GM21723 (cell line): ENCODE measurements around the gene IGFN1.

Experiments used
- ATAC-seq: cut with Tn5 transposase; IDR thresholded peaks from one replicate; pipeline ENCODE4 v1.9.1; 2021; ENCODE audit warnings: mild to moderate bottlenecking, moderate library complexity; ENCODE audit not compliant: unreplicated experiment

The IGFN1 gene

DNA sequence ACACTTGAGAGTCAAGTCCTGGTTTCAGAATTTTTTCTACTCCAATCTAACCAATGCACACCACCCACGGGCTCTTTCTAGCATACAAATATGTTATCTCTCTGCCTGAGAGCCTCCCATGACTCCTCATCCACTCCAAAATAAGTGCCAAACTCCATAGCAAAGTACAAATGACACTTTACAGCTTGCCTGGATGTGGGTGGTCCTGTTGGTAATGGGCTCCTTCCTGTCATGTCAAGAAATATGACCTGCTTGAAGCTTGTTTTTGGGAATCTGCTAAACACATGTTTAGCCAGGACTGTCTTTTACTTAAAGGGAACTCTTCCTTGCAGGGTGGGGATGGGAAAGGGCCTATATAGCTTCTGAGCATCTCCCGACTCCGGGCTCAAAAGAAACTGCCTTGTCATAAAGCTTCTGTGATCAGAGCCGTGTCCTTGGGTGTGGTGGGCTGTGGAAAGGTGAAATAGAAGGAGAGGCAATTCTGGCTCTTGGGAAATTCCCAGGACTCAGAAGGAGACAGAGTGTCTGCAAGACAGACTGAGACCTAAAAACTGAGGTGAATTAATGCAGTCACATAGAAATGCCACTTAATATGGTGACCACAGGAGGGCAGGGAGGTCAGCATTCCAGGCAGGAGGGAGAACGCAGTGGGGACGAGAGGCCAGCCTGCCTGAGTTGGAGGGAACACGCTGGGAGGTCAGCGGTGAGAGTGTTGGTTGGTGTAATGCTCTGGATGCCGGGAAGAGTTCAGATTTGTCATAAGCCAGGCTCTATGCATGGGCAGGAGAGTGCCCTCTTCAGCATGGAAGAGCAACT is 6.1 kb upstream of the IGFN1 start:
- no peak for ATAC-seq

DNA sequence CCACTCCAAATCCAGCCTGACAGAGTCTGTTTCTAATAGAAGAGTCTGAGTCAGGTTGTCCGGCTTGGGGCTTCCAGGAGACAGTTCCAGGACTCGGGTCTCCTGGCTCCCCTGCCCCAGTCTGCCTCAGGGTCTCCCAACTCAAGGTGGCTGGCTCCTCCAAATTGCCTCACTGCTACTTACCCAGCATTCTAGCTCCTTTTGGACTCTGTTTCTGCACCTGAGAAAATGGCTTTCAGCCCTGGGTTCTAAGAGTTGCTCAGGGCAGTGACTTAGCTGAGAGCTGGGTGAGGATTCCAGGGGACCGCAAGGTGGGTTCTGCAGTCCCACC is 5.5 kb upstream of the IGFN1 start:
- ATAC-seq, result no peak

DNA sequence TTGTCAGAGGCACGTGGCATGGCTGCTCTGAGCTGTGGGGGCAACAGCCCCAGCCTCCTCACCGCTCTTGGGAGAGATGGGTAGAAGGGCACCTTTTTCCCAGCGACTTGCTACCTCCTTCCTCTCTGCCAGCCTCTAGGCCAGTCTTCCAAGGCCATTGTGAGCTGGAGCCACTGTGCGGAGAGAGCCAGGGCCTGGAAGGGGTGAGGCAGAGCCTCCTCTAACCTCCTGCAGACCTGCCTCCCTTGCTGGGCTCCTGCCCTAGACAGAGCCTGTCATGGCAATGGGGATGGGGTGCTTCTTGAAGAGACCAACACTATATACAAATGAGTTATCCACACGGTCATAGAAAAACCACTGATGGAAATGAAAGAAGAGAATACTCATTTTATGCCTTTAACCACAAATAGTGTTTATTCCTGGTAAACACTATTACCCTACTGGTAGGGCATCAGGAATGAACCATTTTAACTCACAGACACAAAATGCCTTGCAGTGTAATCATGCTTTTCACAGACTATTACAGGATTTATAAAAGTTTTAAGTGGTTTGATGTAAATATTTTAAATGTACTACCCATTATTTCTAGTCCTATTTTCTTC is 5.0 kb upstream of the IGFN1 start:
- no peak for ATAC-seq

DNA sequence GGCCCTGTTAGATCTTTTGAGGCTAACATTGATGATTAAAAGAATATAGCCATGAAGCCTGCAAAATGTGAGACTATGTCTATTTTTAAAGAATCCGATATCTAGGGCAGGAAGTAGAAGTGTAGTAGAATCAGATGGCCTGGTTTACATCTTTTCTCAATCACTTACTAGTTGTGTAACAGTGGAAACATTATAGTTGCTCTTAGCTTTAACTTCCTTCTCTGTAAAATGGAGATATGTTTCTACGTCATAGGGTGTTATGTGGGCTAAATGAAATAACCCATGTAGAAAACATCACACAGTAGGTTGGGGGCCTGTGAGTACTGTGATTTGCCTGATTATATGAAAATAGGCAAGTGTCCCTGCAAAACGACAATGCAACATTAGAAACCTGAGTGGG is 4.4 kb upstream of the IGFN1 start:
- ATAC-seq, result no peak

DNA sequence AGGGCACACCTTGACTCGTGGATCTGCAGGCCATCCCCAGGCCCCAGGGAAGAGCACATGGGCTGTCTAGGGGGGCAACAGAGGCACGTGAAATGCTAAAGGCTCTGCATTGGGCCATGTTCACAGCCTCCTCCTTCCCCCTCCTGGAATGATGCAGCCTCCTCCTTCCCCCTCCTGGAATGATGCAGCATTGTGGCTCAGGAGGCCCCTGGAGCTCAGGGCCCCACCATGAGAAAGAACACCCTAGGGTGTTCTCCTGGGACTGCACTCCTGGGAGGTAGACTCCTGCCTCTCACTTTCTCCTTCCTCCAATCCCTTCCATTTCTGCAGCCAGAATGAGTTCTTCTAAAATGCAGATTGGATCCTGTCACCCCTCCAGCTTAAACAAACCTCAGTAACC is 1.5 kb upstream of the IGFN1 start:
- no peak for ATAC-seq

DNA sequence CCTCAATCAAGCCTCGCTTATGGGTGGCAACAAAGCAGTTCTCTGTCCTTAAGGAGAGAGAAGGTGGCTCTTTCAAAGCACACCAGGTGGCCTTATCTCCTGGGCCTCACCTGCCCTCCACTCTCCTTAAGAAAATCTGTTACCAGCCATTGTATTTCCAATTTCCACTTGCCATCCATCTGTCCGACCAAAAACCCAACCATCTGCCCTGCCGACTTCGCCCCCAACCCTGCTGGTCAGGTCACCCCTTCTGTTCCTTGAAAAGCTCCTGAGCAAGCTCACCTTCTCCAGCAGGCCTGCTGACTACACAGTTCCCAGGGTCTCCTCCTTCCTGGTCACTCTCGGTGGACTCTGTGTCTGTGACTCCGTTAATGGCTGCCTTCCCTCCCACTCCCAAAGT is 619 bp upstream of the IGFN1 start:
- ATAC-seq, result no peak

DNA sequence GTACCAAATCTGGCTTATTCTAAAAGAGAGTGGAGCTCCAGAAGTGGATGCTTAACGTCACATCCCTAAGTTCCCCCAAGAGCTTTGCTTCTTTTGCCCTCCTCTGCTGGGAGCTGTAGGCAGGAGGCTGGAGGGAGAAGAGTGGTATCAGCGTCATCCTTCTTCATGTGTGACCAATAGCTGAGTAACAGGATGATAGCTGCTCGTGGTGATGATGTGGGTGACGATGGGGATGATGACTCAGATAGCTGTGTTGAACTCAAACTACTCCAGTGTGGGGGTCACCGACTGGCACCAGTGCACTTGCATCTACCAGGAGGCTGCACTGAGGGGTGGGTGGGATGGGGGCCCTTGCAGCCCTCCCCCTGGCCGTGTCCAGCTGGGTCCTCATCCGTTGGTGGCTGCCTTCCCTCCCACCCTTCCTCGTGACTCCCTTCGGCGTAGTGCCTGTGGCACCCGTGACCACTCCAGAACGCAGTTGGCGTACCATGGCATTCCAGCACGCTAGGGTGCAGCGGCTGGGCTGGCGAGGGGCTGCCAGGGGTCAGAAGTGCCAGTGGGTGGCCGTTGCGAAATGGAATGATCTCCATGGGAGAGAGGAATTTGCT is 1.1 kb downstream of the IGFN1 start:
- ATAC-seq, result no peak

DNA sequence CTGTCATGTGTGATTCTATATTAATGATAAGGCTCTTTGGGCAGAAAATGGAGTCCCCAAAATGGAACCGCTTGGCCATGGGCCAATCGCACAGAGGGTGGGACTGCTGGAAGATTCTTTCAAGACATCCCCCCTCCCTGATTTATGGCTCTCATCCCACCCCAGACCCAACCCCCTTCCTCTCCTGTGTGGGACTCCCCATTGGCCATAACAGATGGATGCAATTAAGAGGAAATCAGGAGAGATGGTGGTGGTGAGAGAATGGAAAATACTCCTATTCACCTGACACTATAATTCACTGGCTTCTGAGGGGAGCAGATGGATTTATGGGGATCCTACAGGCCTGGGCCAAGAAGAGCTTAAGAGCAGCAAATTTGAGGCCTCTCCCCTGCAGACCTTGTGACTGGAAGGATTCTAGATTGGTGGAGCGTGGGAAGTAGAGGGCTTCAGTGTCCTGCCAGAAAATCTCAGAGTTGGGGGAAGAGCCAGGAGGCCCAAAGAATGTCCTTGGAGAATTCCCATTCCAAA is 1.7 kb downstream of the IGFN1 start:
- no peak for ATAC-seq

DNA sequence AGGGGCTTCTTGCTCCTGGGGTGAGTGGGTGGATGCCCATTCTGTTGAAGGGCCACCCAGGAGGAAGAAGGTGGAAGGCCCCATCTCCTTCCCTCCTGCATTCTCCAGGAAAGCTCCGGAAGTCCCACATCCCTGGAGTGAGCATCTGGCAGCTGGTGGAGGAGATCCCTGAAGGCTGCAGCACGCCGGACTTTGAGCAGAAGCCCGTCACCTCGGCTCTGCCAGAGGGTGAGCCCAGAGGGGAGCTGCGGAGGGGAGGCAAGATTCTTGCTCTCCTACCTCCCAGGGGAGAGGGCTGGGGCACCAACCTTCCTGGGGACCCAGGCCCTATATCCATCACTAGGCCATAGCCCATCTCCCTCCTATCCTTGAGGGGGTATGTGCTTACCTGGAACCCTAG is 3.4 kb downstream of the IGFN1 start:
- ATAC-seq, result no peak

DNA sequence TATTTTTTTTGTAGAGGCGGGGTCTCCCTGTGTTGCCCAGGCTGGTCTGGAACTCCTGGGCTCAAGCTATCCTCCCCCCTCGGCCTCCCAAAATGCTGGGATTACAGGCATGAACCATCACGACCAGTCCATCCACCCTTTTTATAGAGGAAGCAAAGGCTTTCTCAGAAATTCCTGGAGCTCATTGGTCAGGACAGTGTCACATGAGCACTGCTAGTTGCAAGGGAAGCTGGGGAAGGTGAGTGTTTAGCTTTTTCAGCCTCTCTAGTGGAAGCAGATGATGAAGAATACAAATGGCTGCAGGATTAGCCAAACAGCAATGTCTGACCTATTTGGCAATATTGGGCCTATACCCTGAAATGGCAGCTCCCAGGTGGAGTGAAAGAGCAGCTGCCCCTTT is 8.0 kb downstream of the IGFN1 start:
- no peak for ATAC-seq

DNA sequence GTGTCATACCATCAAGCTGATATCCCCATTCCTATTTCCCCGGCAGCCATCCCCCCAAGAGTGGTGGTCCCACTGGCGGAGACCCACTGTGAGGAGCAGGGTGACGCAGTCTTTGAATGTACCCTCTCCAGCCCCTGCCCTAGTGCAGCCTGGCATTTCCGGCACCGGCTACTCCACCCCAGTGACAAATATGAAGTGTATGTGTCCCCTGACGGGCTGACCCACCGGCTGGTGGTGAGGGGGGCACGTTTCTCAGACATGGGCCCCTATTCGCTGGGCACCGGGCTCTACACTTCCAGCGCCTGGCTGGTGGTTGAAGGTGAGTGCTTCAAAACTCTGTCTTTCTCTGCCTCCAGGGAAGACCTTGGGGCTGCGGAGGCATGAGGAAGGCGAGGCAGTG is 14.4 kb downstream of the IGFN1 start:
- ATAC-seq, result no peak

DNA sequence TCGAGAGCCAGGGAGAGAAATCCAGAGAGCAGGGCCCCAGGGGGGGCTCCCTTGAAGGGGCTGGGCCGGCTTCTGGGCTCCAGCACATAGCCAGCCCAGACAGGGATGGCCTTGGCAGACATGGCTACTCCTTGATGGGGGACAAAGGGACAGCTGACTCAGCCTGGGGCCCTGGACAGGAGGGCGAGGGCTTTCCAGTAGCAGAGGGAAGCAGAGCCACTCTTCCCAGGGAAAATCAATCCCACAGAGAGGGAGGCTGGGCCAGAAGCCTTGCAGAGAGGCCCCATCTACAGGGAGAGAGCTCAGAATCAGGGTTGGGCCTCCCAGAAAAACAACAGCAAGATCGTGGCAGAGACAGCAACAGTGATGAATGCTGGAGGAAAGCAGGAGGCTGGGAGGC is 15.6 kb downstream of the IGFN1 start:
- ATAC-seq, result no peak

DNA sequence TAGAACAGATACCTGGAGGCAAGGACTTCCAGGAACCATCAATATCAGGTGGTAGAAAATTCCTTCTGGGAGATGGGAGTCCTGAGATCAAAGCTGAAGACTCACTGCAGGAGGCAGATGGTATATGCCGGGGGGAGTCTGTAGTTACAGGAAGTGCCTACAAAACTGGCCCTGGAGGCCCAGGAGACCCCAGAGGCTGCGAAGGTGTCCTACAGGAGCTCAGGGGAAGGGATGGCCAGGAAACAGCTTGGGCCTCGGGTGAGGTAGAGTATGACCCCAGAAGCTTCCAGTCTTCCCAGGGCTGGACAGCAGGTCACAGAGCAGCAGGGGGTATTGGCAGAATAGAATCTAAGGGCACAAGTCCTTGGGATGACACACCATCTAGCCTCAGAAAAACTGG is 16.4 kb downstream of the IGFN1 start:
- ATAC-seq, result no peak

DNA sequence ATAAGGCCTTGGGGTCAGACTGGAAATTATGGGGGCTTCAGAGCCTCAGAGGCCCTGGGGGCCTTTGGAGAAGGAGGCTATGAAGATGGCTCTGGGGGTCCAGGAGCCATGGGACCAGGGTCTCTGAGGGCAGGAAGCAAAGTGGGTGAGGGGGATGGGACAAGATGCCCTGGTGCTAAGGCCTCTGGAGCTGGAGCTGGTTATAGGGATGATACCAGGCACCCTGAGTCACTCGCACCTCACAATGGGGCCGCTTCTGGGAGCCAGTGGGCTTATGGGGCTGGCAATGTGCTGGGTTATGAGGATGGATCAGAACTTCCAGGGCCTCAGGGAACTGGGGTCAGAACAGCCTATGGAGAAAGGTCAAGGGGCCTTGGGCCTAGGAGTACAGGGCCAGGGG is 17.6 kb downstream of the IGFN1 start:
- ATAC-seq, result no peak

DNA sequence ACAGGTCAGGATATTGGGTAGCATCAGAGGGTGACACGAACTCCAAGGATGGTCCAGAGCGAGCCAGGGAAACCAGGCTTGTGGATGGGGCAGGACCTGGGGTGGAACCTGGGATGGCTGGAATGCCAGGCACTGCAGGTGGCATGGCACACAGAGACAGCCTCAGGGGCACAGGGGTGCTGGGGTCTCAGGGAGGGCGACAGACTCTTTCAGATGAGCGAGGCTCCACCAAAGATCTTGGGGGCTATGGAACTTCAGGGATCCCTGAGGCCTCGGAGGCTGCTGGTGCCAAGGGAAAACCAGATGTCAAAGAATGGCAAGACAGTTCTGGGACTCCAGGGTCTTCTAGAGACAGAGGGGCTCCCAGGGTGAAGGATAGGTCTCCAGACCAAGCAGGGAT is 21.4 kb downstream of the IGFN1 start:
- no peak for ATAC-seq

DNA sequence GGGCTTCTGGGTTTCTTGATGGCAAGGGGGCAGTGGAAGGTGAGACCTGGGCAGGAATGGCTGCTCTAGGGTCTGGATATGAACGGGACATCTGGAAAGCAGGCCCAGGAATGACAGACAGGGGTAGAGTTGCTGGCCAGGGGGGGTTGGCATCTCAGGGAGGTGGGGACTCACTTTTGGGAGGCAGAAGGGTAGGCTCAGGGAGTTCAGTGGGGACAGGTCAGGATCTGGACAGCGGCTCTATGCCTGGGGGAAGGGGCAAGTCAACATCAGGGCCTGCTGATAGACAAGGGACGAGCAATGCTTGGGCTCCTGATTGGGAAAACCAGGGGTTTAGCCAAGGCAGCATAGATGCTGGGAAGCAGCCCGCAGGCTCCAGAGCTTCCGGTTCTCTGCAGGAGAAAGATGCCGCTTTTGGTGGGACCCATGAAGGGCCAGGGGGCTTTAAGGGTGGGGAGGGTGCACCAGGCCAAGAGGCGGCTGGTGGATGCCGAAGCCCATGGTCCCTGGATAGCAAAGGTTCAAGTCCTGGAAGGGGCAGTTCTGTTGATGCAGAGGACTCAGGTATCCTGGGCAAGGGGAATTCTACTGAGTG is 21.9 kb downstream of the IGFN1 start:
- no peak for ATAC-seq

DNA sequence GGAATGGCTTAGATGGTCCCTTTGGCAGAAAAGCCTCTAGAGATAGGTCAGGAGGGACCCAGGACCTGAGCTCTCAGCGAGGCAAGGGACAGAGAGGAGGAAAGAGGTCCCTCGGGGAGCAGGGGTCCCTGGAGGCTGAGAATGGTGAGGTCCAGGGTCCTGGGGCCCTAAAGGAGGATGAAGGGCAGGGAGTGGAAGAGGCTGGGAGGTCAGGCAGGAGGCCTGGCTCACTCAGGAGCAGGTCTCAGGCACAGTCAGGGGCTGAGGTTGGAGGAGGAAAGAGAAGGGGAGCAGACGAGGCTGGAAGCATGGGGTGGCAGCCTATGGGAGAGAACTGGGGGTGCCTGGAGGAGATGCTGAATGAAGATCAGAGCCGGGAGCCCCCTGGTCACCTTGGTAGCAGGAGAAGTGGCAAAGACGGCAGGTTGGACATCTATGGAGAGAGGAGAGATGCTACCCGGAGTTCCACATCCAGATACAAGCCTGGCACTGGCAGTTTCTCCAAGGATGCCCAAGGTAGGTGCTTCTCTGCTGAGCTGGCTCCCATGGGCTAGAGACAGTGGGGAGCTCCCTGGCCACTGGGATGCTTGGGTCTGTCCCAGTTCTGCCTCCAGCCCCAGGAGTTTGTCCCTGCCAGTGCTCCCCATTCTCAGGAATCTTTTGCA is 22.6 kb downstream of the IGFN1 start:
- no peak for ATAC-seq

DNA sequence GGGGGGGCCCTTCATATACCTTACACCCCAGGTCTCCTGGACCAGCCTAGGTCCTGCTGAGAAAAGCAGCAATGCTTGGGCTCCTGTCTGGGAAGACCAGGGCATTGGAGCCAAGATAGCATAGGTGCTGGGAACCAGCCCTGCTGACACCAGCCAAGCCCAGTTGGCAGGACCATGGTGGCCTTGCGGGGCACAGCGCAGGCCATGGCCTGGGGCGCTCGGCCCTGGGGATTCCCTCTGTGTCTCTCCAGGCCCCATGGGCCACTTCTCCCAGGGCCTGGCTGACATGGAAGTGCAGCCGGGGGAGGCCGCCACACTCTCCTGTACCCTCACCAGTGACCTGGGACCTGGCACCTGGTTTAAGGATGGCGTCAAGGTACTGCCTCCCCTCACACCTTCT is 23.3 kb downstream of the IGFN1 start:
- ATAC-seq, result no peak

DNA sequence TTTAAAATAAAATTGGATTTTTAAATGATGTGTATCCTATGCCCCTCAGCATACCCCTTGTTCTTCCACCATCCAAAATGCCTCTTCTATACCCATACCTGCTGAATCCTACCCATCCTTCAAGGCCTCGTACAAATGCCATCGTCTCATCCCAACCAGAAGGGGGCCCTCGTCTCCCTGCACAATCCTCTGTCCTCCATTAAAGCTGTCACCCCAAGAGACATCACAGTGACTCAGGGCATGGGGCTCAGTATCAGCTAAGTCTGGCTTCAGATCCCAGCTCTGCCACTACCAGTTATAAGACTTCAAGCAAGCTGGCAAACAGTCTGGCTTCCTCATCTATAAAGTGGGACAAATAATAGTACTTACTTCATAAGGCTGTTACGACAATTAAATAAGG is 23.8 kb downstream of the IGFN1 start:
- ATAC-seq, result no peak

DNA sequence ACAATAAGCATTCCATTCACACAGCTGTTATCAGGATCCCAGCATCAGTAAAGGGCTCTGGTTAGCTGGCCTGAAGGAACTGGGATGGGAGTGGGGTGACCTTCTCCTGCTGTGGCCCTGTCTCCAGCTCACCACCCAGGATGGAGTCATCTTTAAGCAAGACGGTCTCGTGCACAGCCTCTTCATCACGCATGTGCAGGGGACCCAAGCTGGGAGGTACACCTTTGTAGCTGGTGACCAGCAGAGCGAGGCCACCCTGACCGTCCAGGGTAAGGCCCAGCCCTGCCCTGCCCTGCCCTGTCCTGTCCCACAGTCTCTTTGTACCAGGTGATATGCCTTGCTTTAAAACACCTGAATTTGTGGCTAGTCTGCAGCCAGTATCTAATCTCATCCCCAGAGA is 24.3 kb downstream of the IGFN1 start:
- ATAC-seq, result no peak
